GM23338 (cell line): Measurements from ENCODE around the gene PLCD3. TPM values are rescaled to one million over a fixed set of nuclear protein-coding genes. Genes with fewer than 3 reads are reported as not detected.

Experiments
- ATAC-seq: fragments of 200-7000 bp; cut with Tn5 transposase; 3 replicates; pipeline ENCODE4 v1.9.1; 2020
- DNase-seq: peaks from one replicate; pipeline ENCODE4 v3.0.0-alpha.2; 2015; ENCODE audit warnings: low spot score
- H2AFZ ChIP-seq: fragments of 200-600 bp; sonication (generic); 2 replicates; pipeline ENCODE4 v1.8.0; 2016; ENCODE audit warnings: antibody characterized with exemption, mild to moderate bottlenecking, moderate library complexity
- H3F3A ChIP-seq: fragments of 200-600 bp; sonication (generic); replicated peaks from 2 replicates; pipeline ENCODE4 v1.8.0; 2017; ENCODE audit warnings: antibody characterized with exemption, mixed run types, low read depth
- H3K27ac ChIP-seq: fragments of 200-600 bp; sonication (generic); 2 replicates; pipeline ENCODE4 v1.6.1; 2016; ENCODE audit warnings: low read depth
- H3K27me3 ChIP-seq: fragments of 200-600 bp; sonication (generic); 2 replicates; pipeline ENCODE4 v1.8.0; 2016; ENCODE audit warnings: mild to moderate bottlenecking, mixed run types, moderate library complexity; ENCODE audit not compliant: insufficient read depth
- H3K36me3 ChIP-seq: fragments of 200-600 bp; sonication (generic); 2 replicates; pipeline ENCODE4 v1.8.0; 2016; ENCODE audit warnings: mild to moderate bottlenecking; ENCODE audit not compliant: insufficient read depth
- H3K4me1 ChIP-seq: fragments of 200-600 bp; sonication (generic); 2 replicates; pipeline ENCODE4 v1.8.0; 2016; ENCODE audit warnings: mild to moderate bottlenecking, moderate library complexity; ENCODE audit not compliant: insufficient read depth
- H3K4me2 ChIP-seq: fragments of 200-600 bp; sonication (generic); 2 replicates; pipeline ENCODE4 v1.7.1; 2017; ENCODE audit warnings: mixed run types
- H3K4me3 ChIP-seq: fragments of 200-600 bp; sonication (generic); 2 replicates; pipeline ENCODE4 v1.6.1; 2016; ENCODE audit warnings: mixed run types
- H3K79me2 ChIP-seq: fragments of 200-600 bp; sonication (generic); replicated peaks from 2 replicates; pipeline ENCODE4 v1.8.0; 2017; ENCODE audit warnings: mild to moderate bottlenecking; ENCODE audit not compliant: insufficient read depth
- H3K9me2 ChIP-seq: fragments of 200-600 bp; sonication (generic); 2 replicates; pipeline ENCODE4 v1.8.0; 2017; ENCODE audit not compliant: insufficient read depth
- H4K20me1 ChIP-seq: fragments of 200-600 bp; sonication (generic); replicated peaks from 2 replicates; pipeline ENCODE4 v1.8.0; 2017; ENCODE audit warnings: mild to moderate bottlenecking; ENCODE audit not compliant: insufficient read depth
- H3K27ac Mint-ChIP-seq: 2 replicates; pipeline ENCODE4 v1.8.0; 2020; ENCODE audit warnings: inconsistent platforms, mild to moderate bottlenecking, moderate library complexity, mixed read lengths
- H3K27me3 Mint-ChIP-seq: 3 replicates; pipeline ENCODE4 v1.8.0; 2022; ENCODE audit warnings: low read depth, mild to moderate bottlenecking, moderate library complexity, mixed read lengths, inconsistent platforms; ENCODE audit not compliant: insufficient read depth, poor library complexity
- H3K36me3 Mint-ChIP-seq: 3 replicates; pipeline ENCODE4 v1.8.0; 2021; ENCODE audit warnings: low read depth, mild to moderate bottlenecking, inconsistent platforms, moderate library complexity, mixed read lengths
- H3K4me1 Mint-ChIP-seq: 3 replicates; pipeline ENCODE4 v1.8.0; 2020; ENCODE audit warnings: mild to moderate bottlenecking, inconsistent platforms, mixed read lengths
- H3K4me3 Mint-ChIP-seq: 3 replicates; pipeline ENCODE4 v1.8.0; 2021; ENCODE audit warnings: moderate library complexity, mild to moderate bottlenecking, inconsistent platforms, mixed read lengths
- H3K9me3 Mint-ChIP-seq: 3 replicates; pipeline ENCODE4 v1.8.0; 2020; ENCODE audit warnings: moderate library complexity, mild to moderate bottlenecking, inconsistent platforms, mixed read lengths
- CREB1 ChIP-seq: fragments of 250-450 bp; sonication (Bioruptor Pico); IDR thresholded peaks from 2 replicates; pipeline ENCODE4 v1.5.0; 2020; ENCODE audit warnings: low read depth, mild to moderate bottlenecking, moderate library complexity
- EZH2 ChIP-seq: fragments of 200-600 bp; sonication (generic); IDR thresholded peaks from one replicate; pipeline ENCODE4 v1.8.0; 2017; ENCODE audit warnings: antibody characterized with exemption, mild to moderate bottlenecking, low read depth; ENCODE audit not compliant: unreplicated experiment
- EZH2phosphoT487 ChIP-seq: fragments of 200-600 bp; sonication (generic); IDR thresholded peaks from one replicate; pipeline ENCODE4 v1.8.1; 2018; ENCODE audit warnings: antibody characterized with exemption; ENCODE audit not compliant: unreplicated experiment
- NANOG ChIP-seq: IDR thresholded peaks from 2 replicates; pipeline ENCODE4 v1.6.1; 2016; ENCODE audit warnings: antibody characterized with exemption, borderline replicate concordance
- POLR2AphosphoS5 ChIP-seq: IDR thresholded peaks from 2 replicates; pipeline ENCODE4 v1.6.1; 2016; ENCODE audit warnings: antibody characterized with exemption, low read depth
- STAT1 ChIP-seq: IDR thresholded peaks from one replicate; pipeline ENCODE4 v1.6.1; 2016; ENCODE audit warnings: antibody characterized with exemption; ENCODE audit not compliant: unreplicated experiment
- ZNF331 ChIP-seq: fragments of 250-450 bp; sonication (Bioruptor Pico); IDR thresholded peaks from 2 replicates; pipeline ENCODE4 v1.5.0; 2020; ENCODE audit warnings: low read depth, mild to moderate bottlenecking, moderate library complexity
- polyA plus RNA-seq: library from polyadenylated mRNA; unstranded; fragments of >200 nt; fragmentation: Nextera tagmentation; extraction: Ambion mirVana; gene quantifications from 2 replicates; pipeline ENCODE4 v1.2.1, GENCODE V29; 2016
- total RNA-seq: library from RNA; depleted of rRNA; stranded (reverse); fragments of >200 nt; shearing (Covaris generic); gene quantifications from 2 replicates; pipeline ENCODE4 v1.2.3, GENCODE V29; 2014
- TF ChIP-seq, protein P1 (sequence below): IDR thresholded peaks from one replicate; pipeline ENCODE4 v1.6.1; 2018; ENCODE audit warnings: antibody characterized with exemption; ENCODE audit not compliant: unreplicated experiment
- TF ChIP-seq, protein P2 (sequence below), 2 experiments: fragments of 200-600 bp in 1 of 2; sonication (generic) in 1 of 2; conservative IDR thresholded peaks; 2 replicates each; pipeline versions ENCODE4 v1.5.1 to v1.6.1; 2016 to 2017; ENCODE audit warnings: antibody characterized with exemption in 2 of 2, low read depth in 2 of 2, mild to moderate bottlenecking in 2 of 2, moderate library complexity in 1 of 2

PLCD3 gene
- total and polyA plus RNA-seq, 2 experiments from 2014 or later: 3.0 to 32.1 TPM

DNA sequence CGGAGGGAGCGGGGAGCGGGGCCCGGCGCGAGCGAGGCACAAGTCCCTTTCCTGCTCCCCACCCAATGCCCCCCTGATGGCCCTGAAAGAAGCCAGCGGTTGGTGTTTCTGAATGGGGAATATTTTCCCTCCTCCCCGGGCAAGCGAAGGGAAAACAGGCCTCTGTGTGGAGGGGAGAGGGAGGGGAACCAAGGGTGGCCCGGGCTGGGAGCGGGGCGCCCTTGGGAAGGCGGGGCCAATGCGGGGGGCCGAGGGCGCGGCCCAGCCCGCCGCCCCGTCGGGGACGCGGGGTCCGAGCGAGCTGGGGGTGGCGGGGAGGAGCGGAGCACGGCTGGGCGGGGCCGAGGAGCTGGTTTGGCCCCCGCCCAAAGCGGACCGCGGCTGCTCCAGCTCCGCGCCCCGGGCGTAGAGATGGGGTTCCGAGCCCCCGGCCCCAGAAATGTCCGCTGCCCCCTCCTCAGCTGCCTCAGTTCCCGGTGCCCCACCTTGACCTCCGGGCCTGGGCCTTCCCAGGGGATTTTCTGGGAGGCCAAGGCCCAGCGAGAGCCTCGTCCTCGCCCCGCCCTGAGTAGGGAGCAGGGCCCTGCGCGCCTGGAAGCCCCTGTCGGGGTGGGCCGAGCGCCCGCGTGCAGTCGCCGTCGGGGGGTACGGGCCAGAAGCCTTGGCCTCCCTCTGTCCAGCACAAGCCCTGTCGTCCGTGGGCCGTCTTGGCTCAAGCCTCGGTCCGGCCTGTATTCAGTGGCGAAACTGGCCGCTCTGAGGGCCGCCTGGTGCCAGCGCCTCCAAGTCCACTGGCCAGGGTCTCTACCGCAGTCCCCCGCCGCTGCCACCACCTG is 12.1 kb upstream of the PLCD3 start:
- H4K20me1 ChIP-seq: no peaks in the 10 kb centered on the region
- H3K4me2 ChIP-seq: peak overlapping the region; percentile 80
- peaks cover 2% of the 10 kb centered on the region for H3K36me3 Mint-ChIP-seq
- DNase-seq (peak; percentile 66), ATAC-seq (peak; percentile 12)
- peaks cover 35% of the 10 kb centered on the region for H3K27me3 Mint-ChIP-seq
- no peak overlapping the region for H3K27ac Mint-ChIP-seq
- H3K9me2 ChIP-seq: no peaks in the 10 kb centered on the region
- no peaks in the 10 kb centered on the region for H3K27me3 ChIP-seq
- H3K9me3 Mint-ChIP-seq: no peaks in the 10 kb centered on the region
- H3K36me3 ChIP-seq: no peaks in the 10 kb centered on the region
- peaks cover 30% of the 10 kb centered on the region for H3K4me1 Mint-ChIP-seq
- peak overlapping the region; percentile 86 for H3K4me3 ChIP-seq
- peaks cover 12% of the 10 kb centered on the region for H3F3A ChIP-seq
- H3K27ac ChIP-seq: peak overlapping the region; percentile 69
- TF ChIP-seq NANOG (no peak), POLR2AphosphoS5 (peak; percentile 53)
- TF ChIP-seq, protein P1, sequence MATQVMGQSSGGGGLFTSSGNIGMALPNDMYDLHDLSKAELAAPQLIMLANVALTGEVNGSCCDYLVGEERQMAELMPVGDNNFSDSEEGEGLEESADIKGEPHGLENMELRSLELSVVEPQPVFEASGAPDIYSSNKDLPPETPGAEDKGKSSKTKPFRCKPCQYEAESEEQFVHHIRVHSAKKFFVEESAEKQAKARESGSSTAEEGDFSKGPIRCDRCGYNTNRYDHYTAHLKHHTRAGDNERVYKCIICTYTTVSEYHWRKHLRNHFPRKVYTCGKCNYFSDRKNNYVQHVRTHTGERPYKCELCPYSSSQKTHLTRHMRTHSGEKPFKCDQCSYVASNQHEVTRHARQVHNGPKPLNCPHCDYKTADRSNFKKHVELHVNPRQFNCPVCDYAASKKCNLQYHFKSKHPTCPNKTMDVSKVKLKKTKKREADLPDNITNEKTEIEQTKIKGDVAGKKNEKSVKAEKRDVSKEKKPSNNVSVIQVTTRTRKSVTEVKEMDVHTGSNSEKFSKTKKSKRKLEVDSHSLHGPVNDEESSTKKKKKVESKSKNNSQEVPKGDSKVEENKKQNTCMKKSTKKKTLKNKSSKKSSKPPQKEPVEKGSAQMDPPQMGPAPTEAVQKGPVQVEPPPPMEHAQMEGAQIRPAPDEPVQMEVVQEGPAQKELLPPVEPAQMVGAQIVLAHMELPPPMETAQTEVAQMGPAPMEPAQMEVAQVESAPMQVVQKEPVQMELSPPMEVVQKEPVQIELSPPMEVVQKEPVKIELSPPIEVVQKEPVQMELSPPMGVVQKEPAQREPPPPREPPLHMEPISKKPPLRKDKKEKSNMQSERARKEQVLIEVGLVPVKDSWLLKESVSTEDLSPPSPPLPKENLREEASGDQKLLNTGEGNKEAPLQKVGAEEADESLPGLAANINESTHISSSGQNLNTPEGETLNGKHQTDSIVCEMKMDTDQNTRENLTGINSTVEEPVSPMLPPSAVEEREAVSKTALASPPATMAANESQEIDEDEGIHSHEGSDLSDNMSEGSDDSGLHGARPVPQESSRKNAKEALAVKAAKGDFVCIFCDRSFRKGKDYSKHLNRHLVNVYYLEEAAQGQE: peak; percentile 3
- H3K79me2 ChIP-seq: peaks cover under 1% of the 10 kb centered on the region; the same call in 1 of the 2 replicates
- peak overlapping the region; percentile 92 for H2AFZ ChIP-seq
- H3K4me1 ChIP-seq: peaks cover 20% of the 10 kb centered on the region
- H3K4me3 Mint-ChIP-seq: peak overlapping the region; percentile 72

DNA sequence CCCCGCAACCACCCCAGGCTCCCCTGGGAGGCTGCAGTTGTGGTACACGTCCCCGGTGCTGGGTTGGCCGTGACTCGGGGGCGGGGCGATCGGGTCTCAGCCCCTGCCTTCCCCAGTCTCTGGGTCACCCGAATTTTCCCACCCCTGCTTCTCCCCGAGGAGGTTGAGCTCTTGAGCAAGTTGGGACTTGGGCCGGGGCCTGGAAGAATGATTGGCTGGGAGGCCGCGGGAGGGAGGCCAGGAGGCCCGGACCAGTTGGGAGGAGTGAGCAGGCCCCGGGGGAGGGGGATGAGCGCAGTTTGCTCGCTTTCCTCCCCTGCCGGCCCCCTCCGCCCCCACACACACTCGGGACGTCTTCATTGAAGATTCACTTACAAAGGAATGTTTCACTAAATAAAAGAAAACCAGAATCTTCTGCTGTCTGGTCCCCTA is 11.5 kb upstream of the PLCD3 start:
- Histone ChIP-seq H3K4me2 (peak overlapping the region; percentile 80), H3K4me1 (peaks cover 20% of the 10 kb centered on the region), H3K4me3 (peak overlapping the region; percentile 86), H3K9me2 (no peaks in the 10 kb centered on the region), H3K27me3 (no peaks in the 10 kb centered on the region), H3K36me3 (no peaks in the 10 kb centered on the region), H3K79me2 (no peaks in the 10 kb centered on the region; the same call in 1 of the 2 replicates), H2AFZ (peak overlapping the region; percentile 92), H4K20me1 (no peaks in the 10 kb centered on the region), H3F3A (peaks cover 12% of the 10 kb centered on the region), H3K27ac (peak overlapping the region; percentile 69)
- peaks cover 28% of the 10 kb centered on the region for H3K4me1 Mint-ChIP-seq
- H3K4me3 Mint-ChIP-seq: peak overlapping the region; percentile 72
- H3K27ac Mint-ChIP-seq: no peak overlapping the region
- no peaks in the 10 kb centered on the region; the same call in 2 of the 3 replicates for H3K36me3 Mint-ChIP-seq
- H3K27me3 Mint-ChIP-seq: peaks cover 30% of the 10 kb centered on the region
- ATAC-seq (peak; percentile 11), DNase-seq (peak; percentile 82)
- no peaks in the 10 kb centered on the region for H3K9me3 Mint-ChIP-seq
- TF ChIP-seq CREB1 (no peak), NANOG (no peak), ZNF331 (no peak), POLR2AphosphoS5 (no peak), EZH2phosphoT487 (no peak), EZH2 (no peak), STAT1 (no peak)
- TF ChIP-seq, protein P2, sequence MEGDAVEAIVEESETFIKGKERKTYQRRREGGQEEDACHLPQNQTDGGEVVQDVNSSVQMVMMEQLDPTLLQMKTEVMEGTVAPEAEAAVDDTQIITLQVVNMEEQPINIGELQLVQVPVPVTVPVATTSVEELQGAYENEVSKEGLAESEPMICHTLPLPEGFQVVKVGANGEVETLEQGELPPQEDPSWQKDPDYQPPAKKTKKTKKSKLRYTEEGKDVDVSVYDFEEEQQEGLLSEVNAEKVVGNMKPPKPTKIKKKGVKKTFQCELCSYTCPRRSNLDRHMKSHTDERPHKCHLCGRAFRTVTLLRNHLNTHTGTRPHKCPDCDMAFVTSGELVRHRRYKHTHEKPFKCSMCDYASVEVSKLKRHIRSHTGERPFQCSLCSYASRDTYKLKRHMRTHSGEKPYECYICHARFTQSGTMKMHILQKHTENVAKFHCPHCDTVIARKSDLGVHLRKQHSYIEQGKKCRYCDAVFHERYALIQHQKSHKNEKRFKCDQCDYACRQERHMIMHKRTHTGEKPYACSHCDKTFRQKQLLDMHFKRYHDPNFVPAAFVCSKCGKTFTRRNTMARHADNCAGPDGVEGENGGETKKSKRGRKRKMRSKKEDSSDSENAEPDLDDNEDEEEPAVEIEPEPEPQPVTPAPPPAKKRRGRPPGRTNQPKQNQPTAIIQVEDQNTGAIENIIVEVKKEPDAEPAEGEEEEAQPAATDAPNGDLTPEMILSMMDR (conservative IDR thresholded peaks at IDR 0.05; ENCODE audit: low read depth in 2 of 2): no peak
- TF ChIP-seq, protein P1: no peak
